ENCODE results near the gene MAPK11.

Gene MAPK11

GRCh38 chr22:50293441-50294318 lies 23.5 kb upstream of the MAPK11 start:
- CTCF ChIA-PET: interaction anchor here (0.5 kb wide), 1 partner anchor 481 kb away, joined by 3 read pairs; no protein-coding TSS in a partner anchor
- TF ChIP-seq FOXK2 (IDR thresholded peaks at IDR 0.05): no peak
- no peak for TF ChIP-seq CTBP1 (IDR thresholded peaks at IDR 0.05; ENCODE audit: borderline replicate concordance)
- TF ChIP-seq PKNOX1 (IDR thresholded peaks at IDR 0.05): no peak
- no peak for TF ChIP-seq ELF4 (IDR thresholded peaks at IDR 0.05)
- TF ChIP-seq SUZ12 (IDR thresholded peaks at IDR 0.05): no peak
- no peak for TF ChIP-seq LEF1 (IDR thresholded peaks at IDR 0.05; ENCODE audit: borderline replicate concordance)
- no peak for TF ChIP-seq FOXM1 (IDR thresholded peaks at IDR 0.05; ENCODE audit: borderline replicate concordance)
- TF ChIP-seq ARNT (IDR thresholded peaks at IDR 0.05): no peak
- TF ChIP-seq HDGF (IDR thresholded peaks at IDR 0.05; ENCODE audit: borderline replicate concordance): no peak
- no peak for TF ChIP-seq L3MBTL2 (conservative IDR thresholded peaks at IDR 0.05)
- TF ChIP-seq NFRKB (IDR thresholded peaks at IDR 0.05): no peak
- no peak for TF ChIP-seq TARDBP (IDR thresholded peaks at IDR 0.05)
- no peak for TF ChIP-seq BHLHE40 (IDR thresholded peaks at IDR 0.05; ENCODE audit: borderline replicate concordance)
- no peak for TF ChIP-seq SP1 (IDR thresholded peaks at IDR 0.05)
- POLR2A ChIA-PET: no interaction called here
- no peak for DNase-seq (ENCODE audit: extremely low spot score)

GRCh38 chr22:50292643-50293440 lies 22.7 kb upstream of the MAPK11 start:
- POLR2A ChIA-PET: no interaction called here
- no peak for TF ChIP-seq SP1 (IDR thresholded peaks at IDR 0.05)
- TF ChIP-seq ZNF384 (IDR thresholded peaks at IDR 0.05): no peak
- TF ChIP-seq PKNOX1 (IDR thresholded peaks at IDR 0.05): no peak
- no peak for TF ChIP-seq CTBP1 (IDR thresholded peaks at IDR 0.05; ENCODE audit: borderline replicate concordance)
- TF ChIP-seq FOXK2 (IDR thresholded peaks at IDR 0.05): no peak
- no peak for TF ChIP-seq SUZ12 (IDR thresholded peaks at IDR 0.05)
- no peak for TF ChIP-seq ELF4 (IDR thresholded peaks at IDR 0.05)
- no peak for TF ChIP-seq NFRKB (IDR thresholded peaks at IDR 0.05)
- CTCF ChIA-PET: no interaction called here
- DNase-seq (ENCODE audit: extremely low spot score): no peak

- ChIA-PET POLR2A (no interaction called here), CTCF (no interaction called here)
- TF ChIP-seq SP1 (IDR thresholded peaks at IDR 0.05): no peak
- DNase-seq (ENCODE audit: extremely low spot score): no peak
Observed at GRCh38 chr22:50289942-50290630, 19.9 kb upstream of the MAPK11 start.

GRCh38 chr22:50289151-50289941 lies 19.2 kb upstream of the MAPK11 start:
- no peak for DNase-seq (ENCODE audit: extremely low spot score)
- ChIA-PET CTCF (no interaction called here), POLR2A (no interaction called here)
- TF ChIP-seq FOXA1 (IDR thresholded peaks at IDR 0.05): no peak
- TF ChIP-seq FOXM1 (IDR thresholded peaks at IDR 0.05; ENCODE audit: borderline replicate concordance): no peak
- TF ChIP-seq NFRKB (IDR thresholded peaks at IDR 0.05): no peak
- TF ChIP-seq ARNT (IDR thresholded peaks at IDR 0.05): no peak
- no peak for TF ChIP-seq TARDBP (IDR thresholded peaks at IDR 0.05)
- TF ChIP-seq LEF1 (IDR thresholded peaks at IDR 0.05; ENCODE audit: borderline replicate concordance): no peak
- no peak for TF ChIP-seq SUZ12 (IDR thresholded peaks at IDR 0.05)

GRCh38 chr22:50287731-50288130 lies 17.6 kb upstream of the MAPK11 start:
- TF ChIP-seq FOXA1 (IDR thresholded peaks at IDR 0.05) (no peak), FOXK2 (IDR thresholded peaks at IDR 0.05) (no peak), SP1 (IDR thresholded peaks at IDR 0.05) (no peak), ZNF384 (IDR thresholded peaks at IDR 0.05) (no peak), ELF4 (IDR thresholded peaks at IDR 0.05) (no peak), NFRKB (IDR thresholded peaks at IDR 0.05) (no peak), ARNT (IDR thresholded peaks at IDR 0.05) (no peak), FOXM1 (IDR thresholded peaks at IDR 0.05; ENCODE audit: borderline replicate concordance) (no peak), BHLHE40 (IDR thresholded peaks at IDR 0.05; ENCODE audit: borderline replicate concordance) (no peak)
- DNase-seq (ENCODE audit: extremely low spot score): no peak
- POLR2A ChIA-PET: no interaction called here
- CTCF ChIA-PET: no interaction called here

- no peak for DNase-seq (ENCODE audit: extremely low spot score)
- CTCF ChIA-PET: no interaction called here
- TF ChIP-seq HDGF (IDR thresholded peaks at IDR 0.05; ENCODE audit: borderline replicate concordance): no peak
- POLR2A ChIA-PET: no interaction called here
Observed at GRCh38 chr22:50286701-50287318, 16.6 kb upstream of the MAPK11 start.

Measured in HEK293T (cell line).